Loucy (cell line): ENCODE results near the gene CCDC85C.

Source experiments
- CTCF ChIP-seq: fragments of 200-600 bp; sonication (generic); conservative IDR thresholded peaks from 2 replicates; pipeline ENCODE4 v1.5.1; 2014; ENCODE audit warnings: mild to moderate bottlenecking, antibody characterized with exemption, low read length
- EZH2phosphoT487 ChIP-seq: fragments of 200-600 bp; IDR thresholded peaks from 2 replicates; pipeline ENCODE4 v1.6.1; 2018; ENCODE audit warnings: antibody characterized with exemption, mild to moderate bottlenecking, moderate library complexity, borderline replicate concordance

GRCh38 chr14:99519931-99520421, 84.0 kb downstream of the CCDC85C start:
- TF ChIP-seq CTCF (no peak), EZH2phosphoT487 (no peak)
